Tibial artery (tissue), 4 donors: ENCODE results near the gene GTF2B.
"Not testable (repeated sequence)": the region's sequence is repeated elsewhere in the genome, so short reads cannot be mapped to it uniquely, and the experiment has no call there.

Experiments
- DNase-seq, 2 donors: peaks; one replicate each; pipeline ENCODE4 v3.0.0-alpha.2; 2019
- H3K27ac ChIP-seq, 2 donors: fragments of 200-600 bp; sonication (generic) in 1 of 2; 1 replicate in 1 of 2; 2 replicates in 1 of 2; pipeline ENCODE4 v1.5.1; 2018 to 2019; ENCODE audit warnings: mild to moderate bottlenecking in 1 of 2
- H3K27me3 ChIP-seq, 2 donors: fragments of 200-600 bp; sonication (generic) in 1 of 2; one replicate each; pipeline versions ENCODE4 v1.5.1 to v1.6.0; 2016 to 2019
- H3K36me3 ChIP-seq, 3 donors: fragments of 200-600 bp; sonication (generic) in 2 of 3; one replicate each; pipeline ENCODE4 v1.5.1; 2016 to 2019; ENCODE audit warnings: mild to moderate bottlenecking in 2 of 3
- H3K4me1 ChIP-seq, 4 donors: fragments of 200-600 bp; sonication (generic) in 2 of 4; 1 replicate in 3 of 4; 2 replicates in 1 of 4; pipeline ENCODE4 v1.5.1; 2016 to 2019
- H3K4me3 ChIP-seq, 2 donors: fragments of 200-600 bp; sonication (generic) in 1 of 2; 1 replicate in 1 of 2; 2 replicates in 1 of 2; pipeline ENCODE4 v1.5.1; 2018 to 2019; ENCODE audit warnings: mild to moderate bottlenecking in 2 of 2
- H3K9me3 ChIP-seq, 3 donors: fragments of 200-600 bp; sonication (generic) in 1 of 3; one replicate each; pipeline ENCODE4 v1.5.1; 2016 to 2019
- intact Hi-C: fragments of 100-400 bp; cut with DNase I; formaldehyde crosslinking; loops from one replicate; pipeline ENCODE4 v1.15.0; 2023; ENCODE audit warnings: low total_unique reads
- TF ChIP-seq, protein P1 (sequence below), 2 experiments: fragments of 200-600 bp in 1 of 2; fragments of 450-650 bp in 1 of 2; IDR thresholded peaks; one replicate each; pipeline ENCODE4 v1.5.1; 2017 to 2019; ENCODE audit warnings: antibody characterized with exemption in 2 of 2, mild to moderate bottlenecking in 1 of 2, moderate library complexity in 1 of 2

GTF2B gene

GRCh38 chr1:88883156-88883555 is 8.2 kb downstream of the GTF2B start:
- Histone ChIP-seq H3K4me1 (peaks cover 0 to 20% (median 4%) of the 10 kb centered on the region in 4 donors), H3K4me3 (no peak overlapping the region), H3K27ac (no peak overlapping the region), H3K27me3 (no peaks in the 10 kb centered on the region), H3K36me3 (peaks cover 31 to 54% (median 32%) of the 10 kb centered on the region in 3 donors), H3K9me3 (no peaks in the 10 kb centered on the region)
- TF ChIP-seq, protein P1, sequence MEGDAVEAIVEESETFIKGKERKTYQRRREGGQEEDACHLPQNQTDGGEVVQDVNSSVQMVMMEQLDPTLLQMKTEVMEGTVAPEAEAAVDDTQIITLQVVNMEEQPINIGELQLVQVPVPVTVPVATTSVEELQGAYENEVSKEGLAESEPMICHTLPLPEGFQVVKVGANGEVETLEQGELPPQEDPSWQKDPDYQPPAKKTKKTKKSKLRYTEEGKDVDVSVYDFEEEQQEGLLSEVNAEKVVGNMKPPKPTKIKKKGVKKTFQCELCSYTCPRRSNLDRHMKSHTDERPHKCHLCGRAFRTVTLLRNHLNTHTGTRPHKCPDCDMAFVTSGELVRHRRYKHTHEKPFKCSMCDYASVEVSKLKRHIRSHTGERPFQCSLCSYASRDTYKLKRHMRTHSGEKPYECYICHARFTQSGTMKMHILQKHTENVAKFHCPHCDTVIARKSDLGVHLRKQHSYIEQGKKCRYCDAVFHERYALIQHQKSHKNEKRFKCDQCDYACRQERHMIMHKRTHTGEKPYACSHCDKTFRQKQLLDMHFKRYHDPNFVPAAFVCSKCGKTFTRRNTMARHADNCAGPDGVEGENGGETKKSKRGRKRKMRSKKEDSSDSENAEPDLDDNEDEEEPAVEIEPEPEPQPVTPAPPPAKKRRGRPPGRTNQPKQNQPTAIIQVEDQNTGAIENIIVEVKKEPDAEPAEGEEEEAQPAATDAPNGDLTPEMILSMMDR (IDR thresholded peaks at IDR 0.05): no peak
- intact Hi-C loops: no loop called here
- DNase-seq: no peak

- H3K27me3 ChIP-seq, DNase-seq, H3K4me3 ChIP-seq, H3K9me3 ChIP-seq, intact Hi-C loops, H3K27ac ChIP-seq: not testable (repeated sequence)
- peaks cover 18 to 38% (median 24%) of the 10 kb centered on the region in 3 donors for H3K36me3 ChIP-seq
- peaks cover 0 to 33% (median 13%) of the 10 kb centered on the region in 4 donors for H3K4me1 ChIP-seq
These were observed 10.7 kb downstream of the GTF2B start for GRCh38 chr1:88880717-88881116.

GRCh38 chr1:88878731-88879130 is 12.6 kb downstream of the GTF2B start:
- intact Hi-C loops: loop anchor here (5.0 kb wide), 1 partner anchor 221 kb away; no protein-coding TSS in a partner anchor
- H3K4me1 ChIP-seq: peaks cover 0 to 36% (median 13%) of the 10 kb centered on the region in 4 donors
- H3K9me3 ChIP-seq: no peaks in the 10 kb centered on the region
- H3K27me3 ChIP-seq: no peaks in the 10 kb centered on the region
- no peak for DNase-seq
- TF ChIP-seq, protein P1 (IDR thresholded peaks at IDR 0.05): no peak
- peaks cover 0 to 18% (median 9%) of the 10 kb centered on the region in 3 donors for H3K36me3 ChIP-seq
- no peak overlapping the region for H3K4me3 ChIP-seq
- H3K27ac ChIP-seq: no peak overlapping the region

- Histone ChIP-seq H3K9me3 (no peaks in the 10 kb centered on the region), H3K4me3 (no peak overlapping the region), H3K27me3 (no peaks in the 10 kb centered on the region), H3K4me1 (peaks cover 0 to 28% (median 13%) of the 10 kb centered on the region in 4 donors), H3K27ac (no peak overlapping the region), H3K36me3 (peaks cover 0 to 21% (median 9%) of the 10 kb centered on the region in 3 donors)
- intact Hi-C loops: loop anchor here (5.0 kb wide), 1 partner anchor 221 kb away; no protein-coding TSS in a partner anchor
- no peak for DNase-seq
- TF ChIP-seq, protein P1 (IDR thresholded peaks at IDR 0.05): no peak
These were observed 13.5 kb downstream of the GTF2B start for GRCh38 chr1:88877911-88878310.

DNA sequence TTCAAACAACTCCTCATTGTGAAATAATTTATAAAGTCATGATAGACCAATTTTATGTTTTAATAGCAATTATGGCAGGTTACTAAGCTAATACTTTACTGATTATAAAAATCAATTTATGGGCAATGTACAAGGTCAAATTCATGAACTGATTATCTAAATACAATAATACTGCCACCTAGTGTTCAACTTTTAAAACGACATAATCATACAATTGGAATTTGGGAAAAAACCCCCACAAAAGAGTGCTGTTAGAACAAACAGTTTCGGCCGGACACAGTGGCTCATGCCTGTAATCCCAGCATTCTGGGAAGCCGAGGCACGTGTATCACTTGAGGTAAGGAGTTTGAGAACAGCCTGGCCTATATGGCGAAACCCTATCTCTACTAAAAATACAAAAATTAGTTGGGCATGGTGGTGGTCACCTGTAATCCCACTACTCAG is 14.0 kb downstream of the GTF2B start:
- Histone ChIP-seq H3K27me3 (no peaks in the 10 kb centered on the region), H3K9me3 (no peaks in the 10 kb centered on the region), H3K4me1 (peaks cover 0 to 25% (median 11%) of the 10 kb centered on the region in 4 donors), H3K4me3 (no peak overlapping the region), H3K36me3 (peaks cover 0 to 21% (median 9%) of the 10 kb centered on the region in 3 donors), H3K27ac (no peak overlapping the region)
- TF ChIP-seq, protein P1 (IDR thresholded peaks at IDR 0.05): peak; percentile 47 to 48
- intact Hi-C loops: loop anchor here (5.0 kb wide), 1 partner anchor 220 kb away; no protein-coding TSS in a partner anchor
- no peak for DNase-seq

DNA sequence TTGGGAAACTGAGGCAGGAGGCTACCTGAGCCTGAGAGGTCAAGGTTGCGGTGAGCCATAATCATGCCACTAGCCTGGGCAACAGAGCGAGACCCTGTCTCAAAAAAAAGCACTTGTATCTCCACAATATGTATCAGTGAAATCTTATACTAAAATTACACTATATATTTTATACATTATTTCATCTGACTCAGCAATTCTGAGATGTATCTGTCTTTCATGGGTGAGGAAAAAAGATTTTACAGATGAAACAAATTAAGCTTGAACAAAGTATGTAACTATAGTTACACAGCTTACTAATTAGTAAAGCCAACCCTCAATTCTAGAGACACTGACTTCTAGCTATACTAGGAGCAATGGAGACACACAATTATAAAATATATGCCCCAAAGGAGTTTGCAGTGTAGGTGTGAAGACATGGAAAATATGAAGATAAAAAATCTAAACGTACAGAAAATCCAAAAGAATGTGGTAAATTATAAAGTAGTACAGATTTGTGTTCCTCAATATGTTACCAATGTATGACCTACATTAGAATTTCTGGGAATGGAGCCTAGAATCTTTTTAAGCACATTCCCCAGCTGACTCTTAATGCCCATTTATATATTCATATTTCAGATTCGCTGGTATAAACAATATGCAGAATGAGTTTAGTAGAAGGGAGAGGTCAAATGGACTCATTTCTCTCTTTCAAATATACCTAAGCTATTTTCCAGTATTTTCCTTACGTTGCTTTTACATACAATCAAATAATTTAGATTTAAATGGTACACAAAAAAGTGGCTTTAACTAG is 14.6 kb downstream of the GTF2B start:
- TF ChIP-seq, protein P1 (IDR thresholded peaks at IDR 0.05): no peak
- intact Hi-C loops: loop anchor here (5.0 kb wide), 1 partner anchor 219 kb away; no protein-coding TSS in a partner anchor
- no peak overlapping the region for H3K27ac ChIP-seq
- no peak overlapping the region for H3K4me3 ChIP-seq
- H3K4me1 ChIP-seq: peaks cover 0 to 25% (median 10%) of the 10 kb centered on the region in 4 donors
- peaks cover 0 to 16% (median 5%) of the 10 kb centered on the region in 3 donors for H3K36me3 ChIP-seq
- H3K9me3 ChIP-seq: no peaks in the 10 kb centered on the region
- H3K27me3 ChIP-seq: no peaks in the 10 kb centered on the region
- no peak for DNase-seq
